AG10803 (cell line): ENCODE data around the gene TRIM29.

Experiments
- DNase-seq: peaks from one replicate; pipeline ENCODE4 v3.0.0; 2010; ENCODE audit warnings: low read depth
- H3K4me3 ChIP-seq: 2 replicates; pipeline ENCODE4 v1.5.1; 2011; ENCODE audit warnings: mild to moderate bottlenecking, low read length, control low read depth
- CTCF ChIP-seq: conservative IDR thresholded peaks from 2 replicates; pipeline ENCODE4 v1.5.1; 2011; ENCODE audit warnings: mild to moderate bottlenecking, low read length, control low read depth, inconsistent platforms

Gene TRIM29

GRCh38 chr11:120065176-120065575 is 72.7 kb downstream of the TRIM29 start:
- TF ChIP-seq CTCF: no peak
- no peak for DNase-seq
- no peak overlapping the region for H3K4me3 ChIP-seq

- no peak overlapping the region for H3K4me3 ChIP-seq
- DNase-seq: no peak
- no peak for TF ChIP-seq CTCF
These were observed 73.6 kb downstream of the TRIM29 start for GRCh38 chr11:120064341-120064740.

- DNase-seq: no peak
- no peak overlapping the region for H3K4me3 ChIP-seq
- TF ChIP-seq CTCF: no peak
These were observed 74.1 kb downstream of the TRIM29 start for GRCh38 chr11:120063686-120064340.

GRCh38 chr11:120062561-120062930 is 75.4 kb downstream of the TRIM29 start:
- DNase-seq: no peak
- H3K4me3 ChIP-seq: no peak overlapping the region
- TF ChIP-seq CTCF: no peak

- H3K4me3 ChIP-seq: no peak overlapping the region
- peak; percentile 40 for DNase-seq
- peak; percentile 12; the same call in 1 of the 2 replicates for TF ChIP-seq CTCF
These were observed 76.0 kb downstream of the TRIM29 start for GRCh38 chr11:120061761-120062560.
